ENCODE results near the gene SLC39A9. TPM values are rescaled to one million over a fixed set of nuclear protein-coding genes. Genes with fewer than 3 reads are reported as not detected.

SLC39A9 gene
- total RNA-seq, 1 experiment from 2014 or later: 80.2 TPM

- H3K27me3 ChIP-seq (ENCODE audit: insufficient read depth, low read length): no peaks in the 10 kb centered on the region
- H3K9me3 ChIP-seq (ENCODE audit: control insufficient read depth in 1 of 2, insufficient read depth in 1 of 2, low read depth in 1 of 2, low read length in 2 of 2): no peaks in the 10 kb centered on the region
- BruUV-seq (replicated peaks): no TSS peak
- DNase-seq (ENCODE audit: low read depth, low spot score) (no peak), ATAC-seq (no peak)
- no peak overlapping the region for H2AFZ ChIP-seq (ENCODE audit: low read depth, low read length, poor library complexity, severe bottlenecking)
- H3K4me2 ChIP-seq (ENCODE audit: low read length): no peak overlapping the region
- H3K9me2 ChIP-seq (ENCODE audit: insufficient read depth): no peaks in the 10 kb centered on the region
- ChIA-PET POLR2A (no interaction called here), CTCF (no interaction called here), RAD21 (ENCODE audit: low non-redundant PET in 1 of 2, low total read pairs in 2 of 2, uncharacterized antibody in 2 of 2, unreplicated experiment in 2 of 2) (no interaction called here)
- no peak overlapping the region for H3K4me3 ChIP-seq (replicated peaks in 1 of 2; ENCODE audit: low read depth in 1 of 2, low read length in 2 of 2)
- H3K4me1 ChIP-seq (ENCODE audit: control insufficient read depth in 1 of 2, insufficient read depth in 2 of 2, low read length in 2 of 2): peaks cover 0 to 7% of the 10 kb centered on the region in 2 experiments; a peak in 2 of 4 replicates
- no peak overlapping the region for H3K27ac ChIP-seq (ENCODE audit: low read depth, low read length)
- no peaks in the 10 kb centered on the region for H4K20me1 ChIP-seq (ENCODE audit: insufficient read depth)
- intact Hi-C loops (cut with micrococcal nuclease): no loop called here
- H3K36me3 ChIP-seq (ENCODE audit: control insufficient read depth in 1 of 2, insufficient read depth in 2 of 2, low read length in 2 of 2): no peaks in the 10 kb centered on the region
- no peak overlapping the region for H3K9ac ChIP-seq (ENCODE audit: low read length)
- H3K79me2 ChIP-seq (ENCODE audit: insufficient read depth, low read length): no peaks in the 10 kb centered on the region
- no peak for TF ChIP-seq POLR2AphosphoS5 (IDR thresholded peaks at IDR 0.05; ENCODE audit: low read depth, low read length)
- no peak for TF ChIP-seq MAX (IDR thresholded peaks at IDR 0.05)
- TF ChIP-seq EGR1 (IDR thresholded peaks at IDR 0.05; ENCODE audit: low read depth): no peak
- TF ChIP-seq SRF (IDR thresholded peaks at IDR 0.05; ENCODE audit: low read depth): no peak
- no peak for TF ChIP-seq SP1 (IDR thresholded peaks at IDR 0.05; ENCODE audit: low read depth)
- TF ChIP-seq JUND (IDR thresholded peaks at IDR 0.05): no peak
- TF ChIP-seq RAD21 (IDR thresholded peaks at IDR 0.05; ENCODE audit: low read depth): no peak
- TF ChIP-seq ATF3 (IDR thresholded peaks at IDR 0.05): no peak
- no peak for TF ChIP-seq YY1 (IDR thresholded peaks at IDR 0.05; ENCODE audit: extremely low read depth, insufficient replicate concordance, low read depth, low read length)
- TF ChIP-seq CBX3 (IDR thresholded peaks at IDR 0.05; ENCODE audit: low read depth): no peak
Measured at GRCh38 chr14:69471916-69472315, 73.4 kb downstream of the SLC39A9 start.

GRCh38 chr14:69473260-69473659 is 74.8 kb downstream of the SLC39A9 start:
- Histone ChIP-seq H3K4me2 (ENCODE audit: low read length) (no peak overlapping the region), H3K9me2 (ENCODE audit: insufficient read depth) (no peaks in the 10 kb centered on the region), H3K9me3 (ENCODE audit: control insufficient read depth in 1 of 2, insufficient read depth in 1 of 2, low read depth in 1 of 2, low read length in 2 of 2) (no peaks in the 10 kb centered on the region), H3K4me1 (ENCODE audit: control insufficient read depth in 1 of 2, insufficient read depth in 2 of 2, low read length in 2 of 2) (peaks cover 0 to 7% of the 10 kb centered on the region in 2 experiments; a peak in 2 of 4 replicates), H3K79me2 (ENCODE audit: insufficient read depth, low read length) (no peaks in the 10 kb centered on the region), H3K4me3 (replicated peaks in 1 of 2; ENCODE audit: low read depth in 1 of 2, low read length in 2 of 2) (no peak overlapping the region), H3K27me3 (ENCODE audit: insufficient read depth, low read length) (no peaks in the 10 kb centered on the region), H4K20me1 (ENCODE audit: insufficient read depth) (no peaks in the 10 kb centered on the region), H2AFZ (ENCODE audit: low read depth, low read length, poor library complexity, severe bottlenecking) (no peak overlapping the region), H3K27ac (ENCODE audit: low read depth, low read length) (no peak overlapping the region), H3K36me3 (ENCODE audit: control insufficient read depth in 1 of 2, insufficient read depth in 2 of 2, low read length in 2 of 2) (no peaks in the 10 kb centered on the region), H3K9ac (ENCODE audit: low read length) (no peak overlapping the region)
- ChIA-PET POLR2A (no interaction called here), RAD21 (ENCODE audit: low non-redundant PET in 1 of 2, low total read pairs in 2 of 2, uncharacterized antibody in 2 of 2, unreplicated experiment in 2 of 2) (no interaction called here), CTCF (interaction anchor here (1.3 to 1.6 kb wide), 2 partner anchors 29 to 101 kb away, joined by 3 to 4 read pairs; partner anchors contain the start of gene CCDC177)
- no TSS peak for BruUV-seq (replicated peaks)
- ATAC-seq: no peak
- intact Hi-C loops (cut with micrococcal nuclease): no loop called here
- no peak for TF ChIP-seq TCF7L2 (IDR thresholded peaks at IDR 0.05; ENCODE audit: borderline replicate concordance, extremely low read depth, insufficient read depth, insufficient read length)
- DNase-seq (ENCODE audit: low read depth, low spot score): no peak
